ENCODE measurements around the gene VWA5B1. TPM values are rescaled to one million over a fixed set of nuclear protein-coding genes. Genes with fewer than 3 reads are reported as not detected.

VWA5B1 gene
- total and polyA plus RNA-seq, 8 donors = not detected

DNA sequence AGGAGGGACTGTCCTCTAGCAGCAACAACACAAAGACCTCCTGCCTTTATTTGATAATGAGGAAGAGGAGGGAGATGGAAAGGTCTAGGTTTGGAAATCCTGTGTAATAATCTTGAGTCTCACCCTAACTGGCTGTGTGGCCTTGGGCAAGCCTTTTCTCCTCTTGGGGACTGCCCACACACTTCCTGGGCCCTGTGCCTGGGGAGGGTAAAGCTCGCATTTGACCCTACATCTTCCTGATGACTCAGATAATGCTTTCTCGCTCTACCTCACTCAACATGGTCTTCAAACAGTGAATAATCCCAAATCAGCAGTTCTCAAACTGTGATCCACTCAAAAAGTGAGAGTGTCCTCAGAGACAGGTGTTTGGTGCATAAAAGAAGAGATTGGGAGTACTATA lies 81.2 kb downstream of the VWA5B1 start:
- intact Hi-C loops (cut with DNase I; ENCODE audit: low total_unique reads) = no loop called here
- no peak for DNase-seq
- TF ChIP-seq, protein P1, sequence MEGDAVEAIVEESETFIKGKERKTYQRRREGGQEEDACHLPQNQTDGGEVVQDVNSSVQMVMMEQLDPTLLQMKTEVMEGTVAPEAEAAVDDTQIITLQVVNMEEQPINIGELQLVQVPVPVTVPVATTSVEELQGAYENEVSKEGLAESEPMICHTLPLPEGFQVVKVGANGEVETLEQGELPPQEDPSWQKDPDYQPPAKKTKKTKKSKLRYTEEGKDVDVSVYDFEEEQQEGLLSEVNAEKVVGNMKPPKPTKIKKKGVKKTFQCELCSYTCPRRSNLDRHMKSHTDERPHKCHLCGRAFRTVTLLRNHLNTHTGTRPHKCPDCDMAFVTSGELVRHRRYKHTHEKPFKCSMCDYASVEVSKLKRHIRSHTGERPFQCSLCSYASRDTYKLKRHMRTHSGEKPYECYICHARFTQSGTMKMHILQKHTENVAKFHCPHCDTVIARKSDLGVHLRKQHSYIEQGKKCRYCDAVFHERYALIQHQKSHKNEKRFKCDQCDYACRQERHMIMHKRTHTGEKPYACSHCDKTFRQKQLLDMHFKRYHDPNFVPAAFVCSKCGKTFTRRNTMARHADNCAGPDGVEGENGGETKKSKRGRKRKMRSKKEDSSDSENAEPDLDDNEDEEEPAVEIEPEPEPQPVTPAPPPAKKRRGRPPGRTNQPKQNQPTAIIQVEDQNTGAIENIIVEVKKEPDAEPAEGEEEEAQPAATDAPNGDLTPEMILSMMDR (IDR thresholded peaks at IDR 0.05) = no peak
- no peak for TF ChIP-seq EP300 (IDR thresholded peaks at IDR 0.05)
- TF ChIP-seq POLR2AphosphoS5 (IDR thresholded peaks at IDR 0.05) = no peak
- no peak for TF ChIP-seq POLR2A (IDR thresholded peaks at IDR 0.05)
- peaks cover 2 to 8% (median 5%) of the 10 kb centered on the region in 4 donors for H3K4me1 ChIP-seq
- no peak overlapping the region for H3K4me3 ChIP-seq
- H3K9me3 ChIP-seq = no peaks in the 10 kb centered on the region
- H3K27ac ChIP-seq = no peak overlapping the region
- H3K36me3 ChIP-seq = no peaks in the 10 kb centered on the region
- 20 to 56% (median 33%) methylated on average over 2 of the region's 2 CpGs for WGBS, 5 donors
- H3K27me3 ChIP-seq = peaks cover 3 to 96% (median 44%) of the 10 kb centered on the region in 3 donors

DNA sequence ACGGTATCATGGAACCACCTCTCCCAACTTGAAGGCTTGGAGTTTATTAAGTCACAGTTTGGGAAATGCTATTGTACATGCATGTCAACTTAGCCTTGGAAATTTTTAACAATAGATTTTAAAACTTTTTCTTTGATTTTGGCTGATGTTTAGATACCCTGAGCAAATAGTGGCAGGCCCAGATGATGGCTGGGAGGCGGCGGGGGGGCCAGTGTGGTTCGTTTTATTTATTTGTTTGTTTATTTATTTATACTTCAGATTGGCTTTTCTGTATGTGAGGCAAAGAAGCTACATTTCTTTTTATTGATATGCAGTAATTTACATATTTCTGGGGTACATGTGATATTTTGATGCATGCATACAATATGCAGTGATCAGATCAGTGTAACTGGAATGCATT lies 82.0 kb downstream of the VWA5B1 start:
- H3K9me3 ChIP-seq = no peaks in the 10 kb centered on the region
- H3K4me1 ChIP-seq = peaks cover 0 to under 1% (median 0%) of the 10 kb centered on the region in 4 donors
- peaks cover 0 to 96% (median 38%) of the 10 kb centered on the region in 3 donors for H3K27me3 ChIP-seq
- no peak for TF ChIP-seq EP300 (IDR thresholded peaks at IDR 0.05)
- TF ChIP-seq, protein P1 (IDR thresholded peaks at IDR 0.05) = no peak
- TF ChIP-seq POLR2AphosphoS5 (IDR thresholded peaks at IDR 0.05) = no peak
- no peak for TF ChIP-seq POLR2A (IDR thresholded peaks at IDR 0.05)
- DNase-seq = no peak
- H3K4me3 ChIP-seq = no peak overlapping the region
- 36 to 73% (median 61%) methylated on average over 4 of the region's 4 CpGs for WGBS, 5 donors
- intact Hi-C loops (cut with DNase I; ENCODE audit: low total_unique reads) = no loop called here
- H3K36me3 ChIP-seq = no peaks in the 10 kb centered on the region
- no peak overlapping the region for H3K27ac ChIP-seq

DNA sequence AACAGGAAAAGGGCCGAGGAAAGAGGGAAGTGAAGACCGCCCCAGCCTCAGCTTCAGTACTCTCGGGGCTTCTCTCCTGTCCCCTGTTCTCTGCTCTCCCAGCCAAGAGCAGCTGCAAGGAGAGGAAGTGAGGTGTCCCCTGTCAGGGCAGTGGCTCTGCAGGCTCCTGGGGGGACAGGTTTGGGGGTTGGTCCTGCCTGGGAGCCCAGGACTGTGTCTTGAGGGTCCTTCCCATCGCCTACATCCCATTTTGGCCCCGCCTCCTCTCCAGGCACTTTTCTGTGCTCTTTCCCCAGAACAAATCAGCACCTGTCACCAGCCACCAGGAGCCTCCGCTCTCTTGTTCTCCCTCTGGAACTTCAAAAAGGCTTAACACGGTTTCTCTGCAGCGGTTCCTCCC lies 82.6 kb downstream of the VWA5B1 start:
- Histone ChIP-seq H3K4me3 (no peak overlapping the region), H3K27me3 (peaks cover 0 to 96% (median 36%) of the 10 kb centered on the region in 3 donors), H3K4me1 (no peaks in the 10 kb centered on the region), H3K36me3 (no peaks in the 10 kb centered on the region), H3K9me3 (no peaks in the 10 kb centered on the region), H3K27ac (no peak overlapping the region)
- TF ChIP-seq, protein P1 (IDR thresholded peaks at IDR 0.05) = no peak
- no peak for TF ChIP-seq POLR2AphosphoS5 (IDR thresholded peaks at IDR 0.05)
- TF ChIP-seq POLR2A (IDR thresholded peaks at IDR 0.05) = no peak
- no peak for TF ChIP-seq EP300 (IDR thresholded peaks at IDR 0.05)
- 28 to 40% (median 30%) methylated on average over 8 of the region's 8 CpGs for WGBS, 5 donors
- intact Hi-C loops (cut with DNase I; ENCODE audit: low total_unique reads) = no loop called here
- DNase-seq = no peak

DNA sequence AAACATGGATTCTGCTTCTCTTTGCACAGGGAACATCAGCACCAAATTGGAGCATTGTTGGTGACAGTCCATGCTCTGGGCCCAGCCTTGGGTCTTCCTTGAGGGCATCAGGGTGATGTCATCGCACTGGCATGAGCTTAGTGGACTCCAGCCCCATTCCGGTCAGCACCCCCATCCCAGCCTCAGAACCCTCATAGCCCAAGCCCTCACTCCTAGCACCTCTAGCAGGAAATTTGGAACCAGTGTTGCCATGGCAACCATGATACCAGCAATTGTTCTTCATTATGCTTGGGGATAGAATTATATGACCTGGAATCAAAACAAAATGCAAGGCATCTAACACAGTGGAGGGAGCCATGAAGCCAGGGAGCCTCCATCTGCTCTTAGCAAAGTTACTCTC lies 83.1 kb downstream of the VWA5B1 start:
- intact Hi-C loops (cut with DNase I; ENCODE audit: low total_unique reads) = no loop called here
- WGBS, 5 donors = 59 to 79% (median 69%) methylated on average over 2 of the region's 2 CpGs

DNA sequence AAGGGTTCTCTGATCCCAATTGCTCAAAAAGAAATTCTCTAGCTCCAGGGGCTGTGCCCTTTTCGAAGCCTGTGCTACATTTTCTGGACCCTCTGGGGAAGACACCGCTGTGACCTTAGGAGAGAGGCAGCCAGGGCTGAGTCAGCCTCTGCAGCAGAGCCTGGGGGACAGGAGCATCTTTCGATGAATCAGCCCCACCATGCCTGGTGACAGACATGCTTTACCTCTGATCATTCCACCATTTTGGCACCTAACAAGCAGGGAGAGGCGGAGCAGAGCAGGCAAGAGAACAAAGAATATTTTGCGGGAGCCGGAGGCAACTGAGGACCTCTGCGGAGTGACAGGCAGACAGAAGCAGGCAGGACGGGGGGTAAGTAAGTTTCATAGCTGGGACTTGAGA lies 84.9 kb downstream of the VWA5B1 start:
- H3K27me3 ChIP-seq = peaks cover 0 to 93% (median 24%) of the 10 kb centered on the region in 3 donors
- H3K9me3 ChIP-seq = no peaks in the 10 kb centered on the region
- 55 to 69% (median 68%) methylated on average over 8 of the region's 8 CpGs for WGBS, 5 donors
- intact Hi-C loops (cut with DNase I; ENCODE audit: low total_unique reads) = loop anchor here (5.0 kb wide), 1 partner anchor 117 kb away; no protein-coding TSS in a partner anchor
- H3K4me3 ChIP-seq = no peak overlapping the region
- no peak for DNase-seq
- no peak overlapping the region for H3K27ac ChIP-seq
- H3K36me3 ChIP-seq = no peaks in the 10 kb centered on the region
- TF ChIP-seq POLR2AphosphoS5 (IDR thresholded peaks at IDR 0.05) (no peak), POLR2A (IDR thresholded peaks at IDR 0.05) (no peak), EP300 (IDR thresholded peaks at IDR 0.05) (no peak)
- TF ChIP-seq, protein P1 (IDR thresholded peaks at IDR 0.05) = no peak
- no peaks in the 10 kb centered on the region for H3K4me1 ChIP-seq

More for the DNA sequence above, 83.1 kb downstream of the VWA5B1 start:
- DNase-seq = no peak
- Histone ChIP-seq H3K27me3 (peaks cover 0 to 95% (median 36%) of the 10 kb centered on the region in 3 donors), H3K36me3 (no peaks in the 10 kb centered on the region), H3K9me3 (no peaks in the 10 kb centered on the region), H3K4me3 (no peak overlapping the region), H3K27ac (no peak overlapping the region), H3K4me1 (no peaks in the 10 kb centered on the region)
- no peak for TF ChIP-seq EP300 (IDR thresholded peaks at IDR 0.05)

Data from stomach (tissue), 9 donors.